Ovary (tissue), 9 donors: ENCODE data around the gene ARHGAP19. TPM values are rescaled to one million over a fixed set of nuclear protein-coding genes. Genes with fewer than 3 reads are reported as not detected.
"Not testable (repeated sequence)": the region's sequence is repeated elsewhere in the genome, so short reads cannot be mapped to it uniquely, and the experiment has no call there.

ENCODE experiments used
- DNase-seq, 5 donors: peaks; one replicate each; pipeline ENCODE4 v3.0.0-alpha.2; 2019 to 2020
- H3K27ac ChIP-seq, 2 donors: fragments of 200-600 bp; one replicate each; pipeline versions ENCODE4 v1.5.1 to v1.8.0; 2019 to 2022
- H3K27me3 ChIP-seq: fragments of 200-600 bp; one replicate; pipeline ENCODE4 v1.8.0; 2022
- H3K36me3 ChIP-seq: fragments of 200-600 bp; sonication (generic); one replicate; pipeline ENCODE4 v1.5.1; 2019
- H3K4me1 ChIP-seq: one replicate; pipeline ENCODE4 v1.8.1; 2013; ENCODE audit warnings: mild to moderate bottlenecking, moderate library complexity; ENCODE audit not compliant: insufficient read depth
- H3K4me3 ChIP-seq: fragments of 200-600 bp; sonication (generic); one replicate; pipeline ENCODE4 v1.5.1; 2017
- H3K9me3 ChIP-seq, 2 donors: fragments of 200-600 bp in 1 of 2; sonication (generic) in 1 of 2; one replicate each; pipeline versions ENCODE4 v1.5.1 to v1.8.1; 2013 to 2019; ENCODE audit warnings: mild to moderate bottlenecking in 1 of 2, moderate library complexity in 1 of 2
- EP300 ChIP-seq: sonication (generic); formaldehyde crosslinking; IDR thresholded peaks from one replicate; pipeline ENCODE4 v1.6.1; 2017; ENCODE audit warnings: antibody characterized with exemption
- POLR2A ChIP-seq: fragments of 450-650 bp; IDR thresholded peaks from one replicate; pipeline ENCODE4 v1.6.1; 2017; ENCODE audit warnings: antibody characterized with exemption, mild to moderate bottlenecking, moderate library complexity
- WGBS, 3 donors: extraction: QIAGEN DNeasy Blood & Tissue Kit in 1 of 3; methylation state at CpG; one replicate each; pipeline versions ENCODE4 v1.1.5 to v1.1.7; 2013 to 2017; 5-methylcytosine and 5-hydroxymethylcytosine counted together
- intact Hi-C, 4 donors: fragments of 100-400 bp; cut with DNase I; formaldehyde crosslinking; loops; one replicate each; pipeline versions ENCODE4 v1.11.0 to v1.15.1; 2022 to 2023
- polyA plus RNA-seq, 2 donors: library from polyadenylated mRNA; stranded (reverse); fragments of 200-250 nt in 1 of 2; fragments of 350-450 nt in 1 of 2; fragmentation: Illumina TruSeq in 1 of 2; extraction: RNeasy Lipid Tissue Mini Kit (QIAGEN cat#74804) in 1 of 2; gene quantifications; one replicate each; pipeline ENCODE4 v1.2.3, GENCODE V29; 2013 to 2014
- total RNA-seq, 7 donors: library from RNA; depleted of rRNA in 2 of 7; stranded (reverse); fragments of >200 nt in 2 of 7; fragmentation: NEBNext Ultra II Directional in 3 of 7; extraction: Animal tissue kit (Norgen Biotek cat#: 25700) in 3 of 7; gene quantifications; one replicate each; pipeline versions ENCODE4 v1.1.0 to v1.2.4, GENCODE V29; 2016 to 2023
- TF ChIP-seq, protein P1 (sequence below), 3 donors: fragments of 450-650 bp in 2 of 3; fragments of 200-600 bp in 1 of 3; IDR thresholded peaks; one replicate each; pipeline versions ENCODE4 v1.5.1 to v1.8.0; 2016 to 2022; ENCODE audit warnings: antibody characterized with exemption in 3 of 3, mild to moderate bottlenecking in 1 of 3
- donor health status: DM: no; HTN: no; CAD: no; lungs with moderate emphysema.
- donor health status: DM: no; HTN: no; CAD: no.
- donor health status: Bipolar disorder and iron deficiency.
- donor health status: DM: yes; HTN: yes; CAD: no.
- donor health status: DM: no; HTN: no; CAD: no.
- donor health status: DM: yes; HTN: yes; CAD: no.

Gene ARHGAP19
- total and polyA plus RNA-seq, 9 donors: 6.7 to 18.1 (median 13.5) TPM

DNA sequence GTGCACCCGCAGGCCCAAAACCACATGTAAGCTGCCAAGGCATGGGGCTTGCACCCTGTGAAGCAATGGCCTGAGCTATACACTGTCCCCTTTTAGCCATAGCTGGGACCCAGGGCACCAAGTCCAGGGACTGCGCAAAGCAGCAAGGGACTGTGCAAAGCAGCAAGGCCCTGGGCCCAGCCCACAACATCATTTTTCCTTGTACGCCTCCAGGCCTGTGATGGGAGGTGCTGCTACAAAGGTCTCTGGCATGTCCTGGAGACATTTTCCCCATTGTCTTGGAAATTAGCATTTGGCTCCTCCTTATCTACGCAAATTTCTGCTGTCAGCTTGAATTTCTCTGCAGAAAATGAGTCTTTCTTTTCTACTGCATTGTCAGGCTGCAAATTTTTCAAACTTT lies 24.8 kb downstream of the ARHGAP19 start:
- Histone ChIP-seq H3K27ac (no peak overlapping the region), H3K4me3 (no peak overlapping the region), H3K27me3 (no peaks in the 10 kb centered on the region), H3K36me3 (no peaks in the 10 kb centered on the region), H3K4me1 (no peaks in the 10 kb centered on the region), H3K9me3 (no peaks in the 10 kb centered on the region)
- TF ChIP-seq, protein P1, sequence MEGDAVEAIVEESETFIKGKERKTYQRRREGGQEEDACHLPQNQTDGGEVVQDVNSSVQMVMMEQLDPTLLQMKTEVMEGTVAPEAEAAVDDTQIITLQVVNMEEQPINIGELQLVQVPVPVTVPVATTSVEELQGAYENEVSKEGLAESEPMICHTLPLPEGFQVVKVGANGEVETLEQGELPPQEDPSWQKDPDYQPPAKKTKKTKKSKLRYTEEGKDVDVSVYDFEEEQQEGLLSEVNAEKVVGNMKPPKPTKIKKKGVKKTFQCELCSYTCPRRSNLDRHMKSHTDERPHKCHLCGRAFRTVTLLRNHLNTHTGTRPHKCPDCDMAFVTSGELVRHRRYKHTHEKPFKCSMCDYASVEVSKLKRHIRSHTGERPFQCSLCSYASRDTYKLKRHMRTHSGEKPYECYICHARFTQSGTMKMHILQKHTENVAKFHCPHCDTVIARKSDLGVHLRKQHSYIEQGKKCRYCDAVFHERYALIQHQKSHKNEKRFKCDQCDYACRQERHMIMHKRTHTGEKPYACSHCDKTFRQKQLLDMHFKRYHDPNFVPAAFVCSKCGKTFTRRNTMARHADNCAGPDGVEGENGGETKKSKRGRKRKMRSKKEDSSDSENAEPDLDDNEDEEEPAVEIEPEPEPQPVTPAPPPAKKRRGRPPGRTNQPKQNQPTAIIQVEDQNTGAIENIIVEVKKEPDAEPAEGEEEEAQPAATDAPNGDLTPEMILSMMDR (IDR thresholded peaks at IDR 0.05): no peak
- TF ChIP-seq EP300: no peak
- no peak for TF ChIP-seq POLR2A
- intact Hi-C loops: no loop called here
- WGBS, 3 donors: 87 to 99% (median 97%) methylated on average over 4 of the region's 4 CpGs
- no peak for DNase-seq

DNA sequence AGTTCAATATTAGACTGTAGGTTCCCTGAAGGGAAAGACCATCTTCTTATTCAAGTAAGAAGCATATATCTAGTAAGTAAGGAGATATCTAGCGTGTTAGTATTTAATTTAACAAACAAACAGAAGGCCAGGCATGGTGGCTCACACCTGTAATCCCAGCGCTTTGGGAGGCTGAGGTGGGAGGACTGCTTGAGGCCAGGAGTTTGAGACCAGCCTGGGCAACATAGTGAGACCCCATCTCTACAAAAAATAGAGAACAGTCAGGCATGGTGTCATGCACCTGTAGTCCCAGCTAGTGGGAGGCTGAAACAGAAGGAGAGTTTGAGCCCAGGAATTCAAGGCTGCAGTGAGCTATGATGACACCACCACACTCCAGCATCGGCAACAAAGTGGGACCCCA lies 27.3 kb downstream of the ARHGAP19 start:
- DNase-seq, H3K27ac ChIP-seq, H3K4me1 ChIP-seq, intact Hi-C loops, H3K27me3 ChIP-seq, H3K36me3 ChIP-seq, H3K4me3 ChIP-seq, H3K9me3 ChIP-seq: not testable (repeated sequence)
- 95 to 99% (median 99%) methylated on average over 3 of the region's 3 CpGs for WGBS, 3 donors

DNA sequence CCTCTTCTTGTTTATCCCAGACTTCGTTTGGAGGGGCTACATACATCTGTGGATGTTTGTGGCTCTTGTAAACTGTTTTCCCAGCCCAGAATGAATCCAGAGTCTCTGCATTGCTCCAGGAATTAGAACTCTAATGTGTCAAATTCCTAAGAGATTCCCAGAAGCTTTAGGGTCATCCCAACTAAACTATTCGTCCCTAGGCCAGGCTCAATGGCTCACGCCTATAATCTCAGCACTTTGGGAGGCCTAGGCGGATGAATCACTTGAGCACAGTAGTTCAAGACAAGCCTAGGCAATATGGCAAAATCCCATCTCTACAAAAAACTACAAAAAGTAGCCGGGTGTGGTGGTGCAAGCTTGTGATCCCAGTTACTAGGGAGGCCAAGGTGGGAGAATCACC lies 28.5 kb downstream of the ARHGAP19 start:
- Histone ChIP-seq H3K4me1 (no peaks in the 10 kb centered on the region), H3K4me3 (no peak overlapping the region), H3K9me3 (no peaks in the 10 kb centered on the region), H3K27ac (no peak overlapping the region), H3K27me3 (no peaks in the 10 kb centered on the region), H3K36me3 (no peaks in the 10 kb centered on the region)
- no peak for DNase-seq
- 88 to 93% (median 92%) methylated on average over 5 of the region's 5 CpGs for WGBS, 3 donors
- intact Hi-C loops: no loop called here
- TF ChIP-seq EP300 (no peak), POLR2A (no peak)
- TF ChIP-seq, protein P1 (IDR thresholded peaks at IDR 0.05): no peak

DNA sequence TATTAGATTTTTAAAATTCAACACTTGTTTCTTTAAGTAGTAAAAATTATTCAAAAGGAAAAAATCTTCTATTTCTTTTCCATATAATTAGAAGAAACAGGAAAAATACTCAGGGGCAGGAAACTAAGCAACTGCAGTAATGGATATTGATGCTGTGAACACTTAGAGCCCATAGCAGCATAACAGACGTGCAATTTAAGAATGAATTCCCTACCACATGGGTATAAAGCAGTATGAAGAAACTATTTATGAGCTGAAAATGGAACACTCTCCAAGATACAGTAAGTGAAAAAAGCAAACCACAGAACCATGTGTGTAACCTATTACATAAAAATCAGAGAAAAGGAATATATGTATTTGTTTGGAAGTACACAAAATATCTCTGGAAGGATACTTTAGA lies 30.8 kb downstream of the ARHGAP19 start:
- no peaks in the 10 kb centered on the region for H3K36me3 ChIP-seq
- H3K4me3 ChIP-seq: no peak overlapping the region
- no peaks in the 10 kb centered on the region for H3K27me3 ChIP-seq
- no peak for DNase-seq
- TF ChIP-seq, protein P1 (IDR thresholded peaks at IDR 0.05): no peak
- H3K9me3 ChIP-seq: no peaks in the 10 kb centered on the region
- no peaks in the 10 kb centered on the region for H3K4me1 ChIP-seq
- no peak overlapping the region for H3K27ac ChIP-seq
- WGBS, 3 donors: 94 to 98% (median 95%) methylated on average over 1 of the region's 1 CpG
- intact Hi-C loops: no loop called here

DNA sequence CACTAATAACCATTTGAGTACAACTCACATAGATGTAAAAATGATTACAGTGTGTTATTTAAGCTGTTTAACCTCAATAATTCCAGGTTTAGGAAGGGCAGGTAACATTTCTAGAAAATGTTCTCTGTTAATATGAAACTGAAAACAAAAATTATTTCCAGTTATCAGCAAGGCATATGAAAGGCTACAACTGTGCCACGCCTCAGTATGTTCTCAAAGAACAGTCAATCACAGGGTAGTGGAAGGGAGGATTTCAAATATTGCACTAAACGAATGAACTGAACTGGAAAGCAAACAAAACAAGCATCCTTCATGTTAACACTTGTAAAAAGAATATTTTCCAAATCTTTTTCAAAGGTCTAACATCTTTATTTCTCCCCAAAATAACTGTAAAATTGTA lies 31.3 kb downstream of the ARHGAP19 start:
- H3K4me1 ChIP-seq: no peaks in the 10 kb centered on the region
- 84 to 92% (median 90%) methylated on average over 2 of the region's 2 CpGs for WGBS, 3 donors
- H3K27ac ChIP-seq: no peak overlapping the region
- H3K4me3 ChIP-seq: no peak overlapping the region
- H3K27me3 ChIP-seq: no peaks in the 10 kb centered on the region
- intact Hi-C loops: no loop called here
- TF ChIP-seq EP300: no peak
- TF ChIP-seq, protein P1 (IDR thresholded peaks at IDR 0.05): no peak
- no peak for TF ChIP-seq POLR2A
- H3K36me3 ChIP-seq: no peaks in the 10 kb centered on the region
- no peak for DNase-seq
- H3K9me3 ChIP-seq: no peaks in the 10 kb centered on the region
